ENCODE measurements around the gene ABO. TPM values are rescaled to one million over a fixed set of nuclear protein-coding genes. Genes with fewer than 3 reads are reported as not detected.
"Not testable (repeated sequence)": the region's sequence is repeated elsewhere in the genome, so short reads cannot be mapped to it uniquely, and the experiment has no call there.

Gene ABO
- total RNA-seq, 1 experiment from 2014 or later: 0.15 TPM

DNA sequence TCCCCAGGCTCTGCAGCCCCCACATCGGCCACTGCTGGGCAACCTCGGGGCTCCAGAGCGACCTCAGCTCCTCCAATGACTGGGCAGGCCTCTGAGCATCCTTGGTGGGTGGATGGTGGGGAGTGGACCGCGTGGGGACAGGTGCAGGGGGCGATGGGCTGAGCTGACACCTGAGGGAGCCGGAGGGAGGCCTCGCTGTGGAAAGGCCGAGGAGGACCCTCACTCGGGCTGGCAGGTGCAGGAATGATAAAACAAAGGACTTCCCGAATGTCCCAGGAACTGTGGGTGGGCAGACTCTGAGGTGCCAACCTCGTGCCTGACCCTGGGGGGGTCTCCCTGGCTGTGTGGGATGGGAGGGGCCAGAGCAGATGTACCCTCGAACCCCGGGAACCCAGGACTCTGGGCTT, 69.5 kb downstream of the ABO start:
- peaks cover 88% of the 10 kb centered on the region for H3K27me3 Mint-ChIP-seq (ENCODE audit: low read depth)
- CTCF ChIA-PET; H3K4me3 Mint-ChIP-seq; ATAC-seq; H3K4me1 Mint-ChIP-seq; H3K9me3 Mint-ChIP-seq; DNase-seq (ENCODE audit: low spot score); H3K27ac Mint-ChIP-seq; H3K36me3 Mint-ChIP-seq; POLR2A ChIA-PET: not testable (repeated sequence)

Other genes starting within 250 kb of the ABO start
- 86.6 to 104 TPM (median 87.6 TPM) in 3 replicates for gene GTF3C5, start 244.2 kb downstream of the ABO start, total RNA-seq (2021)
- 6.6 to 10.4 TPM (median 8.1 TPM) in 3 replicates for gene CEL, start 213.2 kb downstream of the ABO start, total RNA-seq (2021)
- 19.5 to 23.2 TPM (median 22.9 TPM) in 3 replicates for gene RALGDS, start 154.0 kb downstream of the ABO start, total RNA-seq (2021)
- gene GBGT1, start 111.3 kb downstream of the ABO start, total RNA-seq (2021): 14.5 to 16.7 TPM (median 16.5 TPM) in 3 replicates
- not detected in 3 replicates for gene OBP2B, start 66.0 kb downstream of the ABO start, total RNA-seq (2021)
- 48.8 to 67.2 TPM (median 54.1 TPM) in 3 replicates for gene SURF6, start 61.0 kb upstream of the ABO start, total RNA-seq (2021)
- 51.2 to 59.5 TPM (median 55.3 TPM) in 3 replicates for gene MED22, start 72.9 kb upstream of the ABO start, total RNA-seq (2021)
- gene RPL7A, start 73.0 kb upstream of the ABO start, total RNA-seq (2021): 2,747 to 3,149 TPM (median 3,142 TPM) in 3 replicates
- gene SURF1, start 81.3 kb upstream of the ABO start, total RNA-seq (2021): 33.3 to 36.4 TPM (median 35.6 TPM) in 3 replicates
- 26.3 to 33.3 TPM (median 28.8 TPM) in 3 replicates for gene SURF2, start 81.3 kb upstream of the ABO start, total RNA-seq (2021)
- gene SURF4, start 100.9 kb upstream of the ABO start, total RNA-seq (2021): 171 to 173 TPM (median 173 TPM) in 3 replicates
- 0.94 to 1.6 TPM (median 0.98 TPM) in 3 replicates for gene STKLD1, start 101.2 kb upstream of the ABO start, total RNA-seq (2021)
- 33.0 to 38.6 TPM (median 36.3 TPM) in 3 replicates for gene REXO4, start 142.8 kb upstream of the ABO start, total RNA-seq (2021)
- 12.0 to 16.4 TPM (median 15.9 TPM) in 3 replicates for gene ADAMTS13, start 147.2 kb upstream of the ABO start, total RNA-seq (2021)
- 22.5 to 38.7 TPM (median 29.5 TPM) in 3 replicates for gene CACFD1, start 184.8 kb upstream of the ABO start, total RNA-seq (2021)
- gene SLC2A6, start 203.9 kb upstream of the ABO start, total RNA-seq (2021): 13.4 to 16.6 TPM (median 14.2 TPM) in 3 replicates
- gene MYMK, start 249.8 kb upstream of the ABO start, total RNA-seq (2021): 0.34 TPM in 1 of 3 replicates, not detected in the others

All from WTC11 (cell line).